Transverse colon (tissue), 4 donors: Measurements from ENCODE around the gene PTPMT1.

Source experiments
- CTCF ChIP-seq, 5 experiments: fragments of 200-600 bp in 3 of 5; fragments of 450-650 bp in 2 of 5; sonication (generic) in 3 of 5; IDR thresholded peaks; 1 replicate in 2 of 5; 2 replicates in 3 of 5; pipeline ENCODE4 v1.5.1; 2016 to 2017; ENCODE audit warnings: antibody characterized with exemption in 5 of 5, inconsistent platforms in 3 of 5, mild to moderate bottlenecking in 2 of 5, moderate library complexity in 1 of 5
- EP300 ChIP-seq: sonication (generic); formaldehyde crosslinking; IDR thresholded peaks from one replicate; pipeline ENCODE4 v1.6.1; 2017; ENCODE audit warnings: antibody characterized with exemption, low read depth
- POLR2A ChIP-seq: fragments of 450-650 bp; IDR thresholded peaks from one replicate; pipeline ENCODE4 v1.6.1; 2016; ENCODE audit warnings: antibody characterized with exemption, mild to moderate bottlenecking, moderate library complexity
- POLR2AphosphoS5 ChIP-seq, 3 donors: sonication (generic); formaldehyde crosslinking; IDR thresholded peaks; one replicate each; pipeline ENCODE4 v1.6.1; 2016; ENCODE audit warnings: antibody characterized with exemption in 3 of 3

GRCh38 chr11:47589118-47589517, 23.7 kb downstream of the PTPMT1 start:
- TF ChIP-seq CTCF (IDR thresholded peaks at IDR 0.05) (no peak), POLR2AphosphoS5 (IDR thresholded peaks at IDR 0.05) (no peak), EP300 (no peak), POLR2A (no peak)
